GM18951 (cell line): ENCODE data around the gene AS3MT.

Source experiments
- POLR2A ChIP-seq: IDR thresholded peaks from 4 replicates; pipeline ENCODE4 v1.6.1; 2011; ENCODE audit warnings: mild to moderate bottlenecking; ENCODE audit not compliant: insufficient read length, insufficient read depth; ENCODE audit errors: extremely low read depth
- in situ Hi-C: fragments of 300-500 bp; cut with MboI; formaldehyde crosslinking; loops from one replicate; pipeline ENCODE4 v1.12.0; 2022; ENCODE audit warnings: low sequenced_read_pairs, mixed read lengths, inconsistent platforms; ENCODE audit not compliant: unreplicated experiment

The AS3MT gene

DNA sequence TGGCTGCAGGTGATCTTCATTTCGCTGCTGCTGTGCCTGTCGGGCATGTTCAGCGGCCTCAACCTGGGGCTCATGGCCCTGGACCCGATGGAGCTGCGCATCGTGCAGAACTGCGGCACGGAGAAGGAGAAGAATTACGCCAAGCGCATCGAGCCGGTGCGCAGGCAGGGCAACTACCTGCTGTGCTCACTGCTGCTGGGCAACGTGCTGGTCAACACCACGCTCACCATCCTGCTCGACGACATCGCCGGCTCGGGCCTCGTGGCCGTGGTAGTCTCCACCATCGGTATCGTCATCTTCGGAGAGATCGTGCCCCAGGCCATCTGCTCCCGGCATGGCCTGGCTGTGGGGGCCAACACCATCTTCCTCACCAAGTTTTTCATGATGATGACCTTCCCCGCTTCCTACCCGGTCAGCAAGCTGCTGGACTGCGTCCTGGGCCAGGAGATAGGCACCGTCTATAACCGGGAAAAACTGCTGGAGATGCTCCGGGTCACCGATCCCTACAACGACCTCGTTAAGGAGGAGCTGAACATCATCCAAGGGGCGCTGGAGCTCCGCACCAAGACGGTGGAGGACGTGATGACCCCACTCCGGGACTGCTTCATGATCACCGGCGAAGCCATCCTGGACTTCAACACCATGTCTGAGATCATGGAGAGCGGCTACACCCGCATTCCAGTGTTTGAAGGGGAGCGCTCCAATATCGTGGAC lies 50.1 kb downstream of the AS3MT start:
- in situ Hi-C loops: loop anchor here (10.0 kb wide), 1 partner anchor 325 kb away; the partner anchor contains the start of gene RPEL1

DNA sequence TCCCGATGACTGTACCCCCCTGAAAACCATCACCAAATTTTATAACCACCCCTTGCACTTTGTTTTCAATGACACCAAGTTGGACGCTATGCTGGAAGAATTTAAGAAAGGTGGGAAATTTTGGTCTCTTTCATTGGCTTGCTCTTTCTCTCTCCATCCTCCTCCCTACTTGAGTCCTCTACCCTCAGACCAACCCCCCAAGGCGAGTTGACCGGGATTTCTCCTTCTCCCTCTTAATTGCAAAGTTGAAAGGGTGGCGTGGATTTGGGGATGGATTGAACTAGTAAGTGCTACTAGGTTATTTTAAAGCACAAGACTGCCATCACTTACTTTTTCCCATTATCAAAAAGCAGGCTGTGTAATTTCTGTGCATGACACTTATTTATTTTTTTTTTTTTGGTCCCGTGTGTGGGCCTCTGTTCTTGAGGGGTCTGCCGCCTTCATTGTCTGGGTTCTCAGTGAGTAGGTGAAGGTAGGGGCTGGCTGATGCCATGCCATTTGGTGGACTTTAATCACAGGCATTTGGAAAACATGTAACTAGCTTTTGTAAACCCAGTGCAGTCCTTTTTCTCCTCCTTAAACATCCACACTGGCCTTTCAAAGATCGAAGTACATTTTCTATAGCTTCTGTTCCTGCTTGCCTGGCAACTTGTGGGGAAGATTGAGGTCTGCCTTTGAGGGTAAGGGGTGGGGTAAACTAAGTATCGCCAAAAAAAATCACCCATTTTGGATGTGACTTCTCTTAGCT lies 50.9 kb downstream of the AS3MT start:
- in situ Hi-C loops: loop anchor here (10.0 kb wide), 2 partner anchors 145 to 325 kb away; partner anchors contain the start of gene RPEL1

More for the DNA sequence above, 50.1 kb downstream of the AS3MT start:
- TF ChIP-seq POLR2A: no peak

DNA sequence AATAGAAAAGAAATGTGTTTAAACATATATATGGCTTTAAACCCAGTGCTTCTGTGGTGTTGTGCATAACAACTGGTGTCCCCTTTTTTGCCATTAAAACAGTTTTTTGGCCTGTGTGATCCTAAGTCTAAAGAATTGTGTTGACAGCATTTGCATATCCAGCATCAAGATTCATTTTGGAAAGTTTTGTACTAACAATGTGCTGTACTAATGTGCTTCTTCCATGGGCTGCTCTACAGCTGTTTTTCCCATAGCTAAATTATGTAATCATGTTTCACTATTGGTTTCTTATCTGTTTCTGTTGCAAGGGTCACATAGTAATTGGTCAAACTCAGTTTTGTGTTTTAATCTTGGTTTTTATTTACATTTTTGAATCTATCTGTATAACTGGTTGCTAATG lies 54.3 kb downstream of the AS3MT start:
- TF ChIP-seq POLR2A: no peak
- in situ Hi-C loops: loop anchor here (10.0 kb wide), 1 partner anchor 141 kb away; no protein-coding TSS in a partner anchor

More for the DNA sequence above, 50.9 kb downstream of the AS3MT start:
- no peak for TF ChIP-seq POLR2A

DNA sequence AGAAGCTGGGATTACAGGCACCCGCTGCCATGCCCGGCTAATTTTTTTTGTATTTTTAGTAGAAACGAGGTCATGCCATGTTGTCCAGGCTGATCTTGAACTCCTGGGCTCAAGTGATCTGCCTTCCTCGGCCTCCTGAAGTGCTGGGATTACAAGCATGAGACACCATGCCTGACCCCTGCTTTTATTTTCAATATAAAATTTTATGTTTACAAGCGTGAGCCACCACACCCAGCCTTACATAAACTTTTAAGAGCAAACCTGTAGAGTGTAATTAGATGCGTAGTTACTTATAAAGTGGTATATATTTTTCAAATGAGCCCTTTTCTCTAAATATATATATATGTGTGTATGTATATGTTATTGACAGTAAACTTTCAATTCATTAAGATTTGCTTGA lies 57.6 kb downstream of the AS3MT start:
- in situ Hi-C loops: loop anchor here (10.0 kb wide), 1 partner anchor 138 kb away; no protein-coding TSS in a partner anchor
- no peak for TF ChIP-seq POLR2A

DNA sequence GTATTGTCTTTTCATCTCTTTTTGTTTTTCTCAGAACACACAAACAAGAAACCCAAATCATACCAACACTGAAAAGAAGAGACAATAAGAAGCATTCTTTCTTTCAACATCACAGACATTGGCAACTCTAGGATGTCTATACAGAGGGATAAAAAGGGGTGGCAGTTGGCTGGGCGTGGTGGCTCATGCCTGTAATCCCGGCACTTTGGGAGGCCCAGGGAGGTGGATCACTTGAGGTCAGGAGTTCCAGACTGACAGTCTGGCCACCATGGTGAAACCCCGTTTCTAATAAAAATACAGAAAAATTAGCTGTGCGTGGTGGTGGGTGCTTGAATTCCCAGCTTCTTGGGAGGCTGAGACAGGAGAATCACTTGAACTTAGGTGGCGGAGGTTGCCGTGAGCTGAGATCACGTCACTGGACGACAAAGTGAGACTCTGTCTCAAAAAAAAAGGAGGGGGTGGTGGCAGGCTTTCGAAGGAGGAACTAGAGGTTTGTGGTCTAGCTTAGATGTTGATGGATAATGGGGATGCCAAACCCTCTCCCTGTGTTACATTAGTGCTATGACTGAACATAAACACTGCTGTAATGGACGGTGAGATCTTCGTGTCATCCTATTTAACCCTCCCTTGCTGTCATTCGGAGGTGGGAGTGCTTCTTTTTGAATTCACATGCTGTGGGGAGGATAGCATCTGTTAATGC lies 58.2 kb downstream of the AS3MT start:
- no peak for TF ChIP-seq POLR2A
- in situ Hi-C loops: loop anchor here (10.0 kb wide), 1 partner anchor 137 kb away; no protein-coding TSS in a partner anchor

DNA sequence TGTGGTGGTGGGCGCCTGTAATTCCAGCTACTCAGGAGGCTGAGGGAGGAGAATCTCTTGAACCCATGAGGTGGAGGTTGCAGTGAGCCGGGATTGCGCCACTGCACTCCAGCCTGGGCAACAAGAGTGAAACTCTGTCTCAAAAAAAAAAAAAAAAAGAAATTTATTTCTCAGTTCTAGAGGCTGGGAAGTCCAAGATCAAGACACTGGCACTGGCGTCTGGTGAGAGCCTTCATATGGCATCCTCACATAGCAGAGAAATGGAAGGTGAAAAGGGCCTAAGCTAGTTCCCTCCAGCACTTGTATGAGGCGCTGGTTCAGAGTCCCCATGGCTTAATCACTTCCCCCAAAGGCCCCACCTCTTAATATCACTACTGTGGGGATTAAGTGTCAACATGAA lies 59.2 kb downstream of the AS3MT start:
- in situ Hi-C loops: loop anchor here (10.0 kb wide), 1 partner anchor 136 kb away; no protein-coding TSS in a partner anchor

DNA sequence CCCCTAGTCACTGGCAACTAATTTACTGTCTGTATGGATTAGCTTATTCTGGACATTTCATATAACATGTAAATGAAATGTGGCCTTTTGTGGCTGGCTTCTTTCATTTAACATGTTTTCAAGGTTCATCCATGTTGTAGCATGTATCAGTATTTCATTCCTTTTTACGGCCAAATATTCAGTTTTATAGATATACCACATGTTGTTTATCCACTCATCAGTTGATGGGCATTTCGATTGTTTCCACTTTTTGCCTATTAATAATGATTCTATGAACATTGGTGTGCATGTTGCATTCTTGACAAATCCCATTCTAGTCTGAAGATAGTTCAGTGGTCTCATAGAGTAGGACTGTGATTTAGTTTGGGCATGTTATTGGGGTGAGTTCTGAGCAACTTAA lies 61.5 kb downstream of the AS3MT start:
- no peak for TF ChIP-seq POLR2A
- in situ Hi-C loops: no loop called here

DNA sequence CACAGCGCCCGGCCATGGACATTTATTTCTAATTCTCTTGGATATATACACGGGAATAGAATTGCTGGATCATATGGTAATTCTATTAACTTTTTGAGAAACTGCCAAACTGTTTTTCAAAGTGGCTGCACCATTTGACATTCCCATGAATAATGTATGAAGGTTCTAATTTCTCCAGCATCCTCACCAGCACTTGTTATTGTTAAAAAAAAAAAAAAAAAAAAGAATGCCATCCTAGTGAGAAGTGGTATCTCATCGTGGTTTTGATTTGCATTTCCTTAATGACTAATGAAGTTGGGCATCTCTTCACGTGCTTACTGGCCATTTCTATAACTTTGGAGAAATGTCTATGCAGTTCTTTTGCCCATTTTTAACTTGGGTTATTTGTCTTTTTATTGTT lies 62.4 kb downstream of the AS3MT start:
- no peak for TF ChIP-seq POLR2A
- in situ Hi-C loops: no loop called here

DNA sequence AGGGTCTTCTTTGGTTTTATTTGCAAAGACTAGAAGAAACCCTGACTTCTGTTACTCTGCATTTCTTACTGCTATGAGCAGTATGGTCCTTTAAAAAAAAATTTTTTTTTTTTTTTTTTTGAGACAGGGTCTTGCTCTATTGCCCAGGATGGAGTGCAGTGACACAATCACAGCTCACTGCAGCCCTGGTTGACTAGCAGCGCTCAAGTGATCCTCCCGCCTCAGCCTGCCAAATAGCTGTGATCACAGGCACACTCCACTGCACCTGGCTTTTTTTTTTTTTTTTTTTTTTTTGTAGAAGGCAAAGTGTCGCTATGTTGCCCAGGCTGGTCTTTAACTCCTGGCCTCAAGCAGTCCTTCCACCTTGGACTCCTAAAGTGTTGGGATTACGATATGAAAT lies 66.2 kb downstream of the AS3MT start:
- TF ChIP-seq POLR2A: no peak
- in situ Hi-C loops: no loop called here

DNA sequence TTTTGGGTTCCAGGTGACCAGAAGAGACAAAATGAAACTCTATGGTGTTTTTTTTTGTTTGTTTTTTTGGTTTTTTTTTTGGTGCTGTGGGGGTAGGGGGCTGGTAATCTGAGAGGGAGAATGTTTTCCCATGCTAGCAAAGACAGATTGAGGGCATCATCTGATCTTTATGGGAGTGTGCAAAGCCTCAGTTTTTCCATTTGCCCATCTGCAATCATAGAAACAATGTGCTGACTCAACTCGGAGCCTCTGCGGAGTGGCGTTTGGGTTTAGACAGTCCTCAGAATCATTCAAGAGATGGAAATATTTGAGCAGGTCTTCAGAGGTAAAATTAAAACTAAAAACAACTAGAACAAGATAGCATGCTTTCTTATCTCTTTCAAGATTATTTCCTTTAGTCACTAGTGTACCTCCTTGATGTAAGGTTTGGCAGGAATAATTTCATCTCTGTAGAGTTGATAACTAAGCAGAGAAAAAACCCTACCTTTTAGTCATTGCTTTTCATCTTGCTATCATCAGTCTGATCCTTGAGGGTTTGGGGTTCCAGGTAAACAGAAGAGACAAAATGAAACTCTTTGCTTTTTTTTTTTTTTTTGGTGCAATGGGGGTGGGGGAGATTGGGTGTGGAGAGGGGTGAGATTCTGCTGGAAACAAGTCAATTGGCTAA lies 66.8 kb downstream of the AS3MT start:
- in situ Hi-C loops: no loop called here
- no peak for TF ChIP-seq POLR2A

DNA sequence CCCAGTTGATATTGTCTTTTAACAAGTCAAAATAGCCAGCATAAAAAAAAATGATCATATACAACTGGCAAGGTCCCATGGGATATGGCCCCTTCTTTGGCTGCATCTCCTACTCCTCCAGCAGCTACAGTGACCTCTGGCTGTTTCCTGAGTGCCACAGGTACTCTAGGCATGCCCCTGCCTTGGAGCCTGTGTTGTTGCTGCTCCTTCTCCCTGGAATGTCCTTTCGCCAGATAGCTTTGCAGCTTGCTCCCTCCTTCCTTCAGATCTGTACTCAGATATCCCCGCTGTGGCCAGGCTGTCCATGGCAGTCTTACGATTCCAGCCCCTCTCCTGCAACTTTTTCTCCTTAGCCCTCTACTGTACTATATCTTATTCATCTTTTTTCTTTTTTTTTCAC lies 72.1 kb downstream of the AS3MT start:
- no peak for TF ChIP-seq POLR2A
- in situ Hi-C loops: no loop called here

DNA sequence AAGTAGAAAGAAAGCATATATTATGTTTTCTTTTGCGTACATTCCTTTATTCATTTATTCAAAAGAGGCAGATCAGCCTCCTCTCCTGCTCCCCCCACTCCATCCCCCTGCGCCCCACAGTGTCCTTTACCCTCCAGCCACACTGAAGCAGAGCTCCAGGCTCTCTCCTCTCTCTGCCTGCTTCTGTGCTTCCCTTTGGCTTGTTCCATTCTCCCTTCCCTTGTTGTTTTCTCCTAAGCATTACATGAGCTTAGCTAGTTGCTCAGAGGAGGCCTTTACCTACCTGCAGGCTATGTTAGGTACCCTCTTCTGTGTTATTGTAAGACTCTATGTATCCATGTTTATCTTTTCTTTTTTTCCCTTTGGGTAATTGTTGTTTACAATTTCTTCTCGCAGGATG lies 76.2 kb downstream of the AS3MT start:
- no peak for TF ChIP-seq POLR2A
- in situ Hi-C loops: no loop called here

DNA sequence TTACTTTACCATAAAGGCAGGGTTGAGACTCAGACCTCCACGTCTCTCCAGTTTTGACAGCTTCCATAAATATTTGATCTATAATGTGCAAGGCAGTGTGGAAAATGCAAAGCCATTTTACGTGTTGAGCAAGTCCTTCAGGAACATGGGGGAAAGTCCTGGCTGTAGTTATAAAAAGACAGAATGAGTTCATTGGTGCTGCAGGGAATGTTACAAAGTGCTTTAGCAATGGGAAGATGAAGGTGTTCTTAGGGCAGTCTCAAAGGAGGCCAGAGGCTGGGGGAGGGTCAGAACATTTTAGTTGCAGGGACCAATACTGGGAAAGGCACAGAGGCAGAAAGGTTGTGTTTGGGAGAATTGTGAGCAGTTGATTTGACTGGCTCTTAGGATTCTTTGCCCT lies 76.7 kb downstream of the AS3MT start:
- in situ Hi-C loops: no loop called here
- TF ChIP-seq POLR2A: no peak
